HG02678 (cell line): ENCODE results near the gene ZC3H14.

Source experiments
- ATAC-seq: cut with Tn5 transposase; IDR thresholded peaks from one replicate; pipeline ENCODE4 v1.9.1; 2021; ENCODE audit warnings: mild to moderate bottlenecking, moderate library complexity; ENCODE audit not compliant: unreplicated experiment

Gene ZC3H14

DNA sequence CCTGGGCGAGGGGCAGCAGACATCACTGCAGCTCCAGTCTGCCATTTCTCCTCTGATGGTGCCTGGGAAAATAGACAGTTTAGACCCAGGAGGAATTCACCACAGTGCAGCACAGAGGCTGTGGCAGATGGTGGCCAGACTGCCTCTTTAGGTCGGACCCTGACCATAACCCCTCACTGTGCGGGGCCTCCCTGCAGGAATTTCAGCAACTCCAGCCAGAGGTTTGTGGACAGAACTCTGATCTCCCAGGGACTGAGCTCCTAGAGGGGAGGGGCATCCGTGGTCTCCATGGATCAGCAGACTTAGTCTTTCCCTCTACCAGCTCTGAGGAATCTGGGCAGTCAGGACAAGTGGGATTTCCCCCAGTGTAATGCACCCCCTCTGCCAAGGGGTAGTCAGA, 106.5 kb downstream of the ZC3H14 start:
- ATAC-seq = no peak
